PC-9 (cell line): Measurements from ENCODE around the gene RTP5. TPM values are rescaled to one million over a fixed set of nuclear protein-coding genes. Genes with fewer than 3 reads are reported as not detected.

Experiments
- BruUV-seq: library from RNA; stranded (reverse); fragments of 400-500 nt; replicated peaks from 2 replicates; lab custom pipeline; 2021; lab: Mats Ljungman, UMichigan
- CTCF ChIA-PET: fragments of 300-600 bp; sonication (Branson Sonifier 250); formaldehyde crosslinking; loops from one replicate; lab custom pipeline; 2022; ENCODE audit warnings: antibody characterized with exemption; lab: Charles Lee
- POLR2A ChIA-PET: fragments of 300-600 bp; sonication (Branson Sonifier 250); formaldehyde crosslinking; loops from one replicate; lab custom pipeline; 2022; ENCODE audit warnings: antibody characterized with exemption; ENCODE audit not compliant: unreplicated experiment; lab: Charles Lee
- DNase-seq, 2 experiments: peaks; one replicate each; pipeline versions ENCODE4 v3.0.0 to v3.0.0-alpha.2; 2015 to 2022; ENCODE audit warnings: mixed read lengths in 1 of 2
- H2AFZ ChIP-seq: fragments of 200-600 bp; sonication (generic); 2 replicates; pipeline ENCODE4 v1.8.1; 2017; ENCODE audit warnings: antibody characterized with exemption
- H3F3A ChIP-seq: fragments of 200-600 bp; sonication (generic); 2 replicates; pipeline ENCODE4 v1.8.1; 2017; ENCODE audit warnings: antibody characterized with exemption, mild to moderate bottlenecking, low read depth; ENCODE audit not compliant: insufficient read depth
- H3K27ac ChIP-seq: fragments of 200-600 bp; sonication (generic); 2 replicates; pipeline ENCODE4 v1.6.1; 2016; ENCODE audit warnings: mixed run types
- H3K27me3 ChIP-seq: fragments of 200-600 bp; sonication (generic); 2 replicates; pipeline ENCODE4 v1.6.1; 2016; ENCODE audit warnings: low read depth, mixed run types; ENCODE audit not compliant: insufficient read depth
- H3K36me3 ChIP-seq: fragments of 200-600 bp; sonication (generic); 2 replicates; pipeline ENCODE4 v1.6.1; 2016; ENCODE audit warnings: low read depth, mixed run types
- H3K4me1 ChIP-seq: fragments of 200-600 bp; sonication (generic); replicated peaks from 2 replicates; pipeline ENCODE4 v1.6.1; 2016; ENCODE audit warnings: mixed run types; ENCODE audit not compliant: insufficient read depth
- H3K4me2 ChIP-seq: fragments of 200-600 bp; sonication (generic); 2 replicates; pipeline ENCODE4 v1.6.1; 2017; ENCODE audit warnings: mixed run types
- H3K4me3 ChIP-seq: fragments of 200-600 bp; sonication (generic); 2 replicates; pipeline ENCODE4 v1.6.1; 2016; ENCODE audit warnings: mixed run types
- H3K79me2 ChIP-seq: fragments of 200-600 bp; sonication (generic); 2 replicates; pipeline ENCODE4 v1.6.1; 2017; ENCODE audit warnings: low read depth, mixed run types
- H3K9me2 ChIP-seq: fragments of 200-600 bp; sonication (generic); 2 replicates; pipeline ENCODE4 v1.8.1; 2017; ENCODE audit warnings: mild to moderate bottlenecking; ENCODE audit not compliant: insufficient read depth
- H3K9me3 ChIP-seq: fragments of 200-600 bp; sonication (generic); 2 replicates; pipeline ENCODE4 v1.8.1; 2016; ENCODE audit warnings: low read depth; ENCODE audit not compliant: insufficient read depth
- H4K20me1 ChIP-seq: fragments of 200-600 bp; sonication (generic); 2 replicates; pipeline ENCODE4 v1.8.1; 2017; ENCODE audit not compliant: insufficient read depth
- CTCF ChIP-seq: fragments of 200-600 bp; sonication (generic); conservative IDR thresholded peaks from 2 replicates; pipeline ENCODE4 v1.6.1; 2017; ENCODE audit warnings: mixed run types, antibody characterized with exemption, mild to moderate bottlenecking, moderate library complexity
- EZH2 ChIP-seq: fragments of 200-600 bp; sonication (generic); IDR thresholded peaks from 2 replicates; pipeline ENCODE4 v1.8.0; 2017; ENCODE audit warnings: antibody characterized with exemption, low read depth
- intact Hi-C: fragments of 100-400 bp; cut with micrococcal nuclease; formaldehyde crosslinking; loops from one replicate; pipeline ENCODE4 v1.10.0; 2022; ENCODE audit not compliant: unreplicated experiment
- total RNA-seq: library from RNA; stranded (reverse); gene quantifications from 2 replicates; pipeline ENCODE4 v1.2.3, GENCODE V29; 2021

RTP5 gene
- total RNA-seq, 1 experiment from 2014 or later = not detected

DNA sequence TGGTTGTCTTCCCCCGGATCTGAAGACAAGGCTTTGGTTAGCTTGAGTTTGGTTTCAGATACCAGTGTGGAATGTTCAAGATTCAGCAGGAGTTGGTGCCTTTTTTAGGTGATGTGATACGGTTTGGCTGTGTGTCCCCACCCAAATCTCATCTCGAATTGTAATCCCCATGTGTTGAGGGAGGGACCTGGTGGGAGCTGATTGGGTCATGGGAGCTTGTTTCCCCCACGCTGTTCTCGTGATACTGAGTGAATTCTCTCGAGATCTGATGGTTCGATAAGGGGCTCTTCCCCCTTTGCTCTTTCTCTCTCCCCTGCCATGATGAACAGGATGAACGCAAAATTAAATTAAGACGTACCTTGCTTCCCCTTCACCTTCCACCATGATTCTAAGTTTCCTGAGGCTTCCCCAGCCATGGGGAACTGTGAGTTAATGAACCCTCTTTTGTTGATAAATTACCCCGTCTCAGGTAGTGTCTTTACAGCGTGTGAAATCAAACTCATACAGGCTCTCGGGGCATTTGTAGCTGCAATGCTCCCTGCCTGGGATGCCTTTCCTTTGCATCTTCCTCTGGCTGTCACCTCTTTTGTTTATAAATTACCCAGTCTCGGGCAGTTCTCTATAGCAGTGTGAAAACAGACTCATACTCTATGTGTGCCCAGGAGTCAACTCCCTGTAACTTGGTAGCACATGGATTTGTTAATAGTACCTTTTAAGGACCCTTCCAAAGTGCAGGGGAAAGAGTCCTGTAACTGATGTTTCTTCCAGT lies 32.1 kb upstream of the RTP5 start:
- Histone ChIP-seq H3K4me2 (no peak overlapping the region), H3K4me1 (peaks cover 4% of the 10 kb centered on the region; the same call in 1 of the 2 replicates), H3K36me3 (no peaks in the 10 kb centered on the region), H4K20me1 (no peaks in the 10 kb centered on the region), H3K9me3 (no peaks in the 10 kb centered on the region), H3K27ac (no peak overlapping the region), H3F3A (no peaks in the 10 kb centered on the region; the same call in 1 of the 2 replicates), H3K4me3 (no peak overlapping the region), H2AFZ (no peak overlapping the region), H3K79me2 (no peaks in the 10 kb centered on the region), H3K9me2 (no peaks in the 10 kb centered on the region), H3K27me3 (peaks cover 49% of the 10 kb centered on the region)
- DNase-seq = no peak
- ChIA-PET CTCF (interaction anchor here (1.0 kb wide), 1 partner anchor 102 kb away, joined by 3 read pairs; no protein-coding TSS in a partner anchor), POLR2A (no interaction called here)
- intact Hi-C loops = no loop called here
- BruUV-seq = no TSS peak
- no peak for TF ChIP-seq EZH2
- TF ChIP-seq CTCF = no peak

DNA sequence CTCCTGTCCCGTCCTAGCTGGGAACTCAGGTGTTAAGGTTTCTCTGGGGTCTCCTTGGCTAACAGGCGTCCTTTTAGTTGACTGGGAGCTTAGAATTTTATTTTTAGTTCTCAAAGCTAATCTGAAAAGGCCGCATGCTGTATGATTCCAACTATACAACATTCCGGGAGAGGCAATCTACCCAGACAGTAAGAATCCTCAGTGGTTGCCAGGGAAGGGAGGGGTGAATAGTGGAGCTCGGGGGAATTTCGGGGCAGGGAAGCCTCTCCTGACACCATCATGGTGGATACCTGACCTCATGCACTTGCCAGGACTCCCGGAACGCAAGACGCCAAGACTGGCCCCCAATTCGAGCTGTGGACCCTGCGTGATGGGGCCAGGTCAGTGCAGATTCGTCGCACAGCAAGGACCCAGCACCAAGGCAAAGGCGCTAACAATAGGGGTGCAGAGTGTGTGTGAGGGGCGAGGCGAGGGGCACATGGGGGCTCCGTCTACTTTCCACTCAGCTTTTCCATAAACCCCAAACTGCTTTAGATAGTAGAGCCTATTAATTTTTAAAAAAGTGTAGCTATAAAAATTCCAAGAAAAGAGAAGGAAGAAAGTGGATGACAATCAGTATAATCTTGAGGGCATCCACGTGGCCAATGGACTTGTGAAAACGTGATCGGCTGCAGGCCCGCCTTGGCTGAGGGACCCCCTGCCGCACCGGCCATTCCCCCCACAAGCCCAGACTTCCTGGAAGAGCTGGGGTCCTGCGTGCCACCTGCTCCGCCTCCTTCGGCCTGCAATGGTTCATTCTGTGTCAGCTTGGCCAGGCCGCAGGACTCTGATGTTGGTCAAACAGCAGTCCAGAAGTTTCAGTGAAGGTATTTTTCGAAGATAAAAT lies 28.1 kb upstream of the RTP5 start:
- no peak for DNase-seq
- ChIA-PET CTCF (interaction anchor here (0.6 kb wide), 1 partner anchor 325 kb away, joined by 5 read pairs; no protein-coding TSS in a partner anchor), POLR2A (no interaction called here)
- no peaks in the 10 kb centered on the region for H3K36me3 ChIP-seq
- H3K4me1 ChIP-seq = no peaks in the 10 kb centered on the region
- no peaks in the 10 kb centered on the region for H3K9me2 ChIP-seq
- H3K9me3 ChIP-seq = no peaks in the 10 kb centered on the region
- TF ChIP-seq EZH2 = no peak
- no peak for TF ChIP-seq CTCF
- H3K27ac ChIP-seq = no peak overlapping the region
- H4K20me1 ChIP-seq = no peaks in the 10 kb centered on the region
- H3K27me3 ChIP-seq = peaks cover 70% of the 10 kb centered on the region
- no TSS peak for BruUV-seq
- H3K79me2 ChIP-seq = no peaks in the 10 kb centered on the region
- H2AFZ ChIP-seq = no peak overlapping the region
- no peak overlapping the region for H3K4me3 ChIP-seq
- intact Hi-C loops = no loop called here
- no peaks in the 10 kb centered on the region; the same call in 1 of the 2 replicates for H3F3A ChIP-seq
- no peak overlapping the region for H3K4me2 ChIP-seq

DNA sequence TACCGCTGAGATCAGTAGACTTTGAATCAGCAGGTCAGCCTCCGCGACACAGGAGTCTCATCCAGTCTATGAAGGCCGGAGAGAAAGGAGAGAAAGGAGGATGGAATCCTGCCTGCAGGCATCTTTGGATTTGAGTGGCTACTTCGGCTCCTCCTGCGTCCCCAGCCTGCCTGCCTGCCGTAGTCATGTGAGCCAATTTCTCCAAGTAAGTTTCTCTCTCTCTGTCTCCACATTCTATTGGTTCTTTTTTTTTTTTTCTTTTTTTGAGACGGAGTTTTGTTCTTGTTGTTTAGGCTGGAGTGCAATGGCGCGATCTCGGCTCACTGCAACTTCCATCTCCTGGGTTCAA lies 27.5 kb upstream of the RTP5 start:
- TF ChIP-seq CTCF (no peak), EZH2 (no peak)
- Histone ChIP-seq H3K9me3 (no peaks in the 10 kb centered on the region), H3K27ac (no peak overlapping the region), H3K4me2 (no peak overlapping the region), H3K27me3 (peaks cover 66% of the 10 kb centered on the region), H4K20me1 (no peaks in the 10 kb centered on the region), H3K9me2 (no peaks in the 10 kb centered on the region), H3K36me3 (no peaks in the 10 kb centered on the region), H2AFZ (no peak overlapping the region), H3K4me3 (no peak overlapping the region), H3F3A (no peaks in the 10 kb centered on the region; the same call in 1 of the 2 replicates), H3K79me2 (no peaks in the 10 kb centered on the region), H3K4me1 (no peaks in the 10 kb centered on the region)
- no peak for DNase-seq
- BruUV-seq = no TSS peak
- ChIA-PET CTCF (no interaction called here), POLR2A (no interaction called here)
- intact Hi-C loops = no loop called here
